Measurements from ENCODE around the gene PRAMEF5.
"Not testable (repeated sequence)": the region's sequence is repeated elsewhere in the genome, so short reads cannot be mapped to it uniquely, and the experiment has no call there.

Gene PRAMEF5

GRCh38 chr1:13277016-13277415 is 23.0 kb downstream of the PRAMEF5 start:
- DNase-seq (ENCODE audit: low read depth, low spot score), result not testable (repeated sequence)

DNA sequence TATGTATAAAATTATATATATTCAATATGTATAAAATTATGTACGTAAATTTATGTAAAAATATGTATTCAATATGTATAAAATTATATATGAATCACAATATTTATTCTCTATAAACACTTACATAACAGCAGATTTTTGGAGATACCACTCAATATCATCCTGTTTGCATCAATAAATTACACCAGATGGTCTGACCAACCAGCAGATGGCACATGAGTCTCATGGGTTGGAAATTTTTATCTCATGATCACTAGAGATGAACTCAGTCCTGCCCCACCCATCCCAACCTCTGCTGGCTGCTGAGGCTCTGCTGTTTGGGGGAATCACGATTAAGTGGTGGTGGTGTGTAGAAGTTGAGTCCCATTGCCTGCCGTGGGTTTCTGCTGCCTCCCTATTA is 25.6 kb downstream of the PRAMEF5 start:
- not testable (repeated sequence) for DNase-seq (ENCODE audit: low read depth, low spot score)

GRCh38 chr1:13285037-13285436 is 31.0 kb downstream of the PRAMEF5 start, which contains the start of gene PRAMEF8:
Gene PRAMEF8, minus strand, starts transcription at chr1:13285137. Its CDS starts 1,046 bp downstream, at chr1:13284091.
- not testable (repeated sequence) for DNase-seq (ENCODE audit: low read depth, low spot score)

DNA sequence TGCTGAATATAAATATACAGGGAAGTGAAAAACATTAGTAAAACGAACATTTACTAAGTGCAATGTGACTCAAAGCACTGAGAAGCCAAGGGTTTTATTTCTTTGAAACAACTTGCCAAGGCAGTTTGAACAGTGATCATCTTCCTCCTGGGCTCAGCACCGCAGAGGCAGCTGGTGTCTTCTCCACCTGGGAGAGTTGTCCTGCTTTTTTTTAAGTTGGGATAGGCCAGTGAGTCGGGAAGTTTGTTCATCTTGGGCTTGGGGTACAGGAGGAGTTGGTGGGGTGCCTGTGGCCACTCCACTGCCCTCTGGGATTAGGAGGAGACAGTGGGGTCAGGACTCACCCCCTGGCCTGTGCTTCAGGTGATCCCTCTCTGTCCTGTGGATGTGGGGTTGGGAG is 35.0 kb downstream of the PRAMEF5 start:
- DNase-seq (ENCODE audit: low read depth, low spot score), result not testable (repeated sequence)

- DNase-seq (ENCODE audit: low read depth, low spot score), result not testable (repeated sequence)
Measured at GRCh38 chr1:13297216-13297931, 43.4 kb downstream of the PRAMEF5 start.

GRCh38 chr1:13298699-13299098 is 44.7 kb downstream of the PRAMEF5 start:
- not testable (repeated sequence) for DNase-seq (ENCODE audit: low read depth, low spot score)

DNA sequence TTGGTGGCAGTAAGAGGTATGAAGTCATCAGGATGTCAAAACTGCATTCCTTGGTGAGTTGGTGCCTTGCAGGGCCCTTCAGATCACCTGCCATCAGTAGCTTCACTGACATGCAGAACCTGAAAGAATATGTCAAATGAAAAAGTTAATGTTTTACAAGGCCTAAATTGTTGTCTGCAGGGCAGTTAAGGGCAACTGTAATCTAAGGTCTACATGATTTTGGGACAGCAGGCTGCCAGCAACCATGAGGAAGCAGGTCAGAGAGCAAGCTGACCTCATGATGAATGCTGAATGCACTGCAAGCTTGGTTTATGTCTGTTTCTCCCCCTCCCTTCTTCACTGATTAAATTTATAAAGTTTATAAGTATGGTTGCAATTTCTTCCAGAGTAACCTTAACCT is 48.2 kb downstream of the PRAMEF5 start:
- DNase-seq (ENCODE audit: low read depth, low spot score), result not testable (repeated sequence)

DNA sequence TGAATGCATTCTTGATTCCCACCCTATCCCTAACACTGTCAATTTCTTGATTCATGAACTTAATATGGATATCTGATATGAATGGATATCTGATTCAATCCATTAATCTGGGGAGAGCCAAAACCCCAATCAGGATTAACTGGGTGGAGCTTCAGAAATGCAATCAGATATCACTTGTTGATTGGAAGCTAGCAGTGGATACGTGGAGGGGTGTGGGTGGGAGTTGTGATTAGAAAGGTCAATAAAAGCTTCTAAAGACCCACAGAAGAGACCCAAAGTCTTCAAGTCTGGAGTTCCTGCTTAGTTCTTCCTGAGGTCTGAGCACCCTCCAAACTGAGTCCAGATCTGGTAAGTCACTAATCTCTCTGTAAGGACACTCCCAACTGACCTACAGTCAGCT is 49.2 kb downstream of the PRAMEF5 start, which contains the start of gene PRAMEF33:
TSS of gene PRAMEF33 (plus strand) at position 301 of the 400 bp plus-strand sequence. CDS start 2,416 bp downstream, outside the sequence.
- DNase-seq (ENCODE audit: low read depth, low spot score), result not testable (repeated sequence)

Measured in ELF-1 (cell line).